ENCODE results near the gene DDX60.

DDX60 gene

DNA sequence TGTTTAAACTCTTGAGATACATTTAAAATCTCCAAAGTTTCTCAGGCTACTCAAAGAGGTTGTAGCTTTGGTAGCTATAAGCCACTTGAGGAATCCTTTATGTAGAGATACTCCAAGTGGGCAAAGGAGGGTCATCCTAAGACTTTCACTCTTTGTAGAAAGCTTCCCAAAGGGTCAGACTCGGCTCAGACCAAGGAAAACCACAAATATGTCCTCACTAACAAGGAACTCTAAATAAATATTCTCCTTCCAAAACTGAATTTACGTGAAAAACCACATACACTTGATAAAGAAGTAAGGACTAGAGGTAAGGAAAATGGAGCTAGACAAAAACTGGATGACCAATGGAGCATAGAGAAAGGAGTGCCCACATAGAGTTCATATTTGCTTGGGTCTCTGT is 41.7 kb upstream of the DDX60 start:
- TF ChIP-seq POLR2AphosphoS5 (IDR thresholded peaks at IDR 0.05; ENCODE audit: low read depth, low read length) (no peak), FOXP2 (optimal IDR thresholded peaks at IDR 0.05; ENCODE audit: borderline replicate concordance, extremely low read depth, extremely low read length, insufficient read depth) (no peak)

GRCh38 chr4:168357941-168358340 is 39.4 kb upstream of the DDX60 start:
- no peak for TF ChIP-seq SIN3A (IDR thresholded peaks at IDR 0.05; ENCODE audit: borderline replicate concordance, insufficient read depth, low read length)
- TF ChIP-seq POLR2AphosphoS5 (IDR thresholded peaks at IDR 0.05; ENCODE audit: low read depth, low read length): no peak
- TF ChIP-seq FOXP2 (optimal IDR thresholded peaks at IDR 0.05; ENCODE audit: borderline replicate concordance, extremely low read depth, extremely low read length, insufficient read depth): no peak
- no peak for TF ChIP-seq TAF1 (IDR thresholded peaks at IDR 0.05; ENCODE audit: borderline replicate concordance, insufficient read depth, low read length)
- TF ChIP-seq, protein P1, sequence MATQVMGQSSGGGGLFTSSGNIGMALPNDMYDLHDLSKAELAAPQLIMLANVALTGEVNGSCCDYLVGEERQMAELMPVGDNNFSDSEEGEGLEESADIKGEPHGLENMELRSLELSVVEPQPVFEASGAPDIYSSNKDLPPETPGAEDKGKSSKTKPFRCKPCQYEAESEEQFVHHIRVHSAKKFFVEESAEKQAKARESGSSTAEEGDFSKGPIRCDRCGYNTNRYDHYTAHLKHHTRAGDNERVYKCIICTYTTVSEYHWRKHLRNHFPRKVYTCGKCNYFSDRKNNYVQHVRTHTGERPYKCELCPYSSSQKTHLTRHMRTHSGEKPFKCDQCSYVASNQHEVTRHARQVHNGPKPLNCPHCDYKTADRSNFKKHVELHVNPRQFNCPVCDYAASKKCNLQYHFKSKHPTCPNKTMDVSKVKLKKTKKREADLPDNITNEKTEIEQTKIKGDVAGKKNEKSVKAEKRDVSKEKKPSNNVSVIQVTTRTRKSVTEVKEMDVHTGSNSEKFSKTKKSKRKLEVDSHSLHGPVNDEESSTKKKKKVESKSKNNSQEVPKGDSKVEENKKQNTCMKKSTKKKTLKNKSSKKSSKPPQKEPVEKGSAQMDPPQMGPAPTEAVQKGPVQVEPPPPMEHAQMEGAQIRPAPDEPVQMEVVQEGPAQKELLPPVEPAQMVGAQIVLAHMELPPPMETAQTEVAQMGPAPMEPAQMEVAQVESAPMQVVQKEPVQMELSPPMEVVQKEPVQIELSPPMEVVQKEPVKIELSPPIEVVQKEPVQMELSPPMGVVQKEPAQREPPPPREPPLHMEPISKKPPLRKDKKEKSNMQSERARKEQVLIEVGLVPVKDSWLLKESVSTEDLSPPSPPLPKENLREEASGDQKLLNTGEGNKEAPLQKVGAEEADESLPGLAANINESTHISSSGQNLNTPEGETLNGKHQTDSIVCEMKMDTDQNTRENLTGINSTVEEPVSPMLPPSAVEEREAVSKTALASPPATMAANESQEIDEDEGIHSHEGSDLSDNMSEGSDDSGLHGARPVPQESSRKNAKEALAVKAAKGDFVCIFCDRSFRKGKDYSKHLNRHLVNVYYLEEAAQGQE (IDR thresholded peaks at IDR 0.05; ENCODE audit: insufficient read depth in 1 of 2, low read depth in 2 of 2, low read length in 2 of 2): no peak

GRCh38 chr4:168353746-168354145 is 35.2 kb upstream of the DDX60 start:
- no peak for TF ChIP-seq POLR2AphosphoS5 (IDR thresholded peaks at IDR 0.05; ENCODE audit: low read depth, low read length)
- no peak for TF ChIP-seq TAF1 (IDR thresholded peaks at IDR 0.05; ENCODE audit: borderline replicate concordance, insufficient read depth, low read length)
- TF ChIP-seq SIN3A (IDR thresholded peaks at IDR 0.05; ENCODE audit: borderline replicate concordance, insufficient read depth, low read length): no peak
- no peak for TF ChIP-seq FOXP2 (optimal IDR thresholded peaks at IDR 0.05; ENCODE audit: borderline replicate concordance, extremely low read depth, extremely low read length, insufficient read depth)
- TF ChIP-seq, protein P1 (IDR thresholded peaks at IDR 0.05; ENCODE audit: insufficient read depth in 1 of 2, low read depth in 2 of 2, low read length in 2 of 2): no peak

- TF ChIP-seq POLR2AphosphoS5 (IDR thresholded peaks at IDR 0.05; ENCODE audit: low read depth, low read length) (no peak), FOXP2 (optimal IDR thresholded peaks at IDR 0.05; ENCODE audit: borderline replicate concordance, extremely low read depth, extremely low read length, insufficient read depth) (no peak), SIN3A (IDR thresholded peaks at IDR 0.05; ENCODE audit: borderline replicate concordance, insufficient read depth, low read length) (no peak), TAF1 (IDR thresholded peaks at IDR 0.05; ENCODE audit: borderline replicate concordance, insufficient read depth, low read length) (no peak)
- TF ChIP-seq, protein P1 (IDR thresholded peaks at IDR 0.05; ENCODE audit: insufficient read depth in 1 of 2, low read depth in 2 of 2, low read length in 2 of 2): no peak
These were observed 19.0 kb upstream of the DDX60 start for GRCh38 chr4:168337550-168337940.

GRCh38 chr4:168336837-168337549 is 18.4 kb upstream of the DDX60 start:
- no peak for TF ChIP-seq SIN3A (IDR thresholded peaks at IDR 0.05; ENCODE audit: borderline replicate concordance, insufficient read depth, low read length)
- TF ChIP-seq, protein P1 (IDR thresholded peaks at IDR 0.05; ENCODE audit: insufficient read depth in 1 of 2, low read depth in 2 of 2, low read length in 2 of 2): no peak
- TF ChIP-seq FOXP2 (optimal IDR thresholded peaks at IDR 0.05; ENCODE audit: borderline replicate concordance, extremely low read depth, extremely low read length, insufficient read depth): no peak
- no peak for TF ChIP-seq TAF1 (IDR thresholded peaks at IDR 0.05; ENCODE audit: borderline replicate concordance, insufficient read depth, low read length)
- no peak for TF ChIP-seq POLR2AphosphoS5 (IDR thresholded peaks at IDR 0.05; ENCODE audit: low read depth, low read length)

Measured in PFSK-1 (cell line).